Gastrocnemius medialis (tissue), 4 donors: ENCODE measurements around the gene KIRREL1. TPM values are rescaled to one million over a fixed set of nuclear protein-coding genes. Genes with fewer than 3 reads are reported as not detected.

ENCODE experiments used
- ATAC-seq, 2 donors: fragments of 150-250 bp; one replicate each; pipeline ENCODE4 v1.9.1; 2016
- DNase-seq, 2 donors: peaks; one replicate each; pipeline ENCODE4 v3.0.0-alpha.2; 2019
- H3K27ac ChIP-seq, 4 donors: fragments of 200-600 bp; sonication (generic); 1 replicate in 1 of 4; 2 replicates in 3 of 4; pipeline ENCODE4 v1.5.1; 2016 to 2018; ENCODE audit warnings: mild to moderate bottlenecking in 2 of 4, moderate library complexity in 1 of 4
- H3K27me3 ChIP-seq, 3 donors: fragments of 200-600 bp; sonication (generic) in 2 of 3; 1 replicate in 1 of 3; 2 replicates in 2 of 3; pipeline versions ENCODE4 v1.5.1 to v1.6.0; 2016 to 2019; ENCODE audit warnings: mild to moderate bottlenecking in 1 of 3, moderate library complexity in 1 of 3
- H3K36me3 ChIP-seq, 2 donors: fragments of 200-600 bp; sonication (generic) in 1 of 2; one replicate each; pipeline ENCODE4 v1.5.1; 2017 to 2018
- H3K4me1 ChIP-seq, 2 donors: fragments of 200-600 bp; sonication (generic) in 1 of 2; one replicate each; pipeline ENCODE4 v1.5.1; 2016 to 2017; ENCODE audit warnings: mild to moderate bottlenecking in 2 of 2
- H3K4me3 ChIP-seq, 4 donors: fragments of 200-600 bp; sonication (generic) in 3 of 4; 1 replicate in 1 of 4; 2 replicates in 3 of 4; pipeline ENCODE4 v1.5.1; 2016 to 2019; ENCODE audit warnings: mild to moderate bottlenecking in 2 of 4
- H3K9me3 ChIP-seq, 3 donors: fragments of 200-600 bp; sonication (generic) in 2 of 3; 1 replicate in 1 of 3; 2 replicates in 2 of 3; pipeline ENCODE4 v1.5.1; 2016 to 2019
- CTCF ChIP-seq, 5 experiments: fragments of 450-650 bp in 3 of 5; fragments of 200-600 bp in 2 of 5; sonication (generic) in 2 of 5; IDR thresholded peaks in 4 of 5; conservative IDR thresholded peaks in 1 of 5; 1 replicate in 4 of 5; 2 replicates in 1 of 5; pipeline ENCODE4 v1.5.1; 2016 to 2019; ENCODE audit warnings: antibody characterized with exemption in 5 of 5, mild to moderate bottlenecking in 3 of 5, moderate library complexity in 3 of 5
- POLR2A ChIP-seq, 2 donors: fragments of 450-650 bp; IDR thresholded peaks; one replicate each; pipeline ENCODE4 v1.6.1; 2017; ENCODE audit warnings: antibody characterized with exemption in 2 of 2, mild to moderate bottlenecking in 2 of 2, moderate library complexity in 2 of 2
- in situ Hi-C, 4 donors: fragments of 200-750 bp; cut with MboI; loops; one replicate each; pipeline versions ENCODE4 v1.15.0 to v1.8.0; 2017; ENCODE audit warnings: low sequenced_read_pairs in 4 of 4
- intact Hi-C: fragments of 100-400 bp; cut with DNase I; formaldehyde crosslinking; loops from one replicate; pipeline ENCODE4 v1.15.1; 2023; ENCODE audit warnings: low total_unique reads
- total RNA-seq, 4 donors: library from RNA; depleted of rRNA; stranded (reverse); fragments of >200 nt; gene quantifications; one replicate each; pipeline versions ENCODE4 v1.1.0 to v1.2.3, GENCODE V29; 2016

The KIRREL1 gene
- total RNA-seq, 4 donors from 2014 or later: 2.8 to 15.1 (median 6.6) TPM

- intact Hi-C loops (loop anchor here (10.0 kb wide), 1 partner anchor 1025 kb away; no protein-coding TSS in a partner anchor), in situ Hi-C loops (loop anchor here in 2 of 4 donors (10.0 to 25.0 kb wide), 4 partner anchors 125 to 1025 kb away; a partner anchor contains a TSS)
- Histone ChIP-seq H3K9me3 (no peaks in the 10 kb centered on the region), H3K4me1 (peaks cover 2 to 7% of the 10 kb centered on the region in 2 donors), H3K4me3 (no peak overlapping the region), H3K36me3 (no peaks in the 10 kb centered on the region), H3K27me3 (no peaks in the 10 kb centered on the region), H3K27ac (no peak overlapping the region)
- ATAC-seq (peak in 1 of 2 donors; percentile 65), DNase-seq (no peak)
- TF ChIP-seq POLR2A (IDR thresholded peaks at IDR 0.05) (no peak), CTCF (IDR thresholded peaks at IDR 0.05 in 4 of 5, conservative IDR thresholded peaks at IDR 0.05 in 1 of 5) (peak in 4 of 5 experiments; percentile 14 to 56 (median 44))
These were observed 23.6 kb upstream of the KIRREL1 start for GRCh38 chr1:157969697-157970485.

- no peak overlapping the region for H3K4me3 ChIP-seq
- intact Hi-C loops (no loop called here), in situ Hi-C loops (loop anchor here in 1 of 4 donors (25.0 kb wide), 1 partner anchor 1016 kb away; no protein-coding TSS in a partner anchor)
- no peaks in the 10 kb centered on the region for H3K9me3 ChIP-seq
- no peaks in the 10 kb centered on the region for H3K36me3 ChIP-seq
- H3K27ac ChIP-seq: no peak overlapping the region
- peaks cover 2 to 7% of the 10 kb centered on the region in 2 donors for H3K4me1 ChIP-seq
- DNase-seq: no peak
- TF ChIP-seq POLR2A (IDR thresholded peaks at IDR 0.05): no peak
- no peak for TF ChIP-seq CTCF (IDR thresholded peaks at IDR 0.05 in 4 of 5, conservative IDR thresholded peaks at IDR 0.05 in 1 of 5)
- no peak for ATAC-seq
- H3K27me3 ChIP-seq: peaks cover 0 to 3% (median 0%) of the 10 kb centered on the region in 3 donors
These were observed 21.7 kb upstream of the KIRREL1 start for GRCh38 chr1:157971769-157972168.

GRCh38 chr1:157975228-157975950 is 18.1 kb upstream of the KIRREL1 start:
- in situ Hi-C loops: no loop called here
- no peaks in the 10 kb centered on the region for H3K9me3 ChIP-seq
- no peak for DNase-seq
- ATAC-seq: no peak
- H3K4me3 ChIP-seq: no peak overlapping the region
- intact Hi-C loops: no loop called here
- no peaks in the 10 kb centered on the region for H3K4me1 ChIP-seq
- H3K27me3 ChIP-seq: peaks cover 10 to 12% (median 10%) of the 10 kb centered on the region in 3 donors
- no peaks in the 10 kb centered on the region for H3K36me3 ChIP-seq
- no peak overlapping the region for H3K27ac ChIP-seq
- TF ChIP-seq CTCF (IDR thresholded peaks at IDR 0.05 in 4 of 5, conservative IDR thresholded peaks at IDR 0.05 in 1 of 5): no peak
- no peak for TF ChIP-seq POLR2A (IDR thresholded peaks at IDR 0.05)

GRCh38 chr1:157976888-157977287 is 16.6 kb upstream of the KIRREL1 start:
- ATAC-seq: no peak
- Histone ChIP-seq H3K9me3 (no peaks in the 10 kb centered on the region), H3K27ac (no peak overlapping the region), H3K4me1 (no peaks in the 10 kb centered on the region), H3K27me3 (peaks cover 10 to 12% (median 10%) of the 10 kb centered on the region in 3 donors), H3K36me3 (no peaks in the 10 kb centered on the region), H3K4me3 (no peak overlapping the region)
- TF ChIP-seq POLR2A (IDR thresholded peaks at IDR 0.05) (no peak), CTCF (IDR thresholded peaks at IDR 0.05 in 4 of 5, conservative IDR thresholded peaks at IDR 0.05 in 1 of 5) (no peak)
- no peak for DNase-seq
- intact Hi-C loops (no loop called here), in situ Hi-C loops (no loop called here)
